Measurements from ENCODE around the gene CXCR2.

CXCR2 gene

DNA sequence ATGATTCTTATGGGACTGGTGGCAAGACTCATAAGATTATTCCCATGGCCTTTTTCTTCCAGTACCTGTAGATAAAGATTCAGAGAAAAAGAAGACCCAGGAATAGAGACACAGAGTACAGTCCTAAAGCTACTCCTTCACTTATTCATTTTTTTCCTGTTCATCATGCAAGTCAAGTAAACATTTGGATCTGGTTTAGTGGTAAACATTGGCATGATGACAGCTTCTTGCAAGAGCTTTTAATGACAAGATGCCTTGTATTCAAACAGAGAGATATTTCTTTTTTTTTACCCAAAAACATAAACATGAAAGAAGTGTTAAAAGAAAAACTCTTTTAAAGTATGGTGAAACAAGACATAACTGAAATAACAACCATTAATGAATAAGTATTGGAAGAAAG is 20.2 kb downstream of the CXCR2 start:
- DNase-seq (ENCODE audit: low spot score) (no peak), ATAC-seq (ENCODE audit: low read depth) (no peak)
- H3K27me3 ChIP-seq (ENCODE audit: insufficient read depth, poor library complexity, severe bottlenecking): no peaks in the 10 kb centered on the region
- H3K36me3 ChIP-seq (ENCODE audit: low read depth): no peaks in the 10 kb centered on the region
- no peaks in the 10 kb centered on the region for H3K4me1 ChIP-seq (ENCODE audit: insufficient read depth, poor library complexity, severe bottlenecking)
- no peak overlapping the region for H3K4me3 ChIP-seq (ENCODE audit: severe bottlenecking)
- no peak overlapping the region for H3K27ac ChIP-seq (ENCODE audit: poor library complexity, severe bottlenecking)
- TF ChIP-seq CTCF (IDR thresholded peaks at IDR 0.05; ENCODE audit: poor library complexity, severe bottlenecking): no peak
- no peaks in the 10 kb centered on the region for H3K9me3 ChIP-seq (ENCODE audit: severe bottlenecking)

GRCh38 chr2:218149098-218149497 is 23.3 kb downstream of the CXCR2 start:
- H3K36me3 ChIP-seq (ENCODE audit: low read depth): no peaks in the 10 kb centered on the region
- no peaks in the 10 kb centered on the region for H3K27me3 ChIP-seq (ENCODE audit: insufficient read depth, poor library complexity, severe bottlenecking)
- no peak for TF ChIP-seq CTCF (IDR thresholded peaks at IDR 0.05; ENCODE audit: poor library complexity, severe bottlenecking)
- DNase-seq (ENCODE audit: low spot score) (no peak), ATAC-seq (ENCODE audit: low read depth) (no peak)
- no peak overlapping the region for H3K27ac ChIP-seq (ENCODE audit: poor library complexity, severe bottlenecking)
- no peaks in the 10 kb centered on the region for H3K9me3 ChIP-seq (ENCODE audit: severe bottlenecking)
- H3K4me1 ChIP-seq (ENCODE audit: insufficient read depth, poor library complexity, severe bottlenecking): peaks cover 14% of the 10 kb centered on the region
- no peak overlapping the region for H3K4me3 ChIP-seq (ENCODE audit: severe bottlenecking)

DNA sequence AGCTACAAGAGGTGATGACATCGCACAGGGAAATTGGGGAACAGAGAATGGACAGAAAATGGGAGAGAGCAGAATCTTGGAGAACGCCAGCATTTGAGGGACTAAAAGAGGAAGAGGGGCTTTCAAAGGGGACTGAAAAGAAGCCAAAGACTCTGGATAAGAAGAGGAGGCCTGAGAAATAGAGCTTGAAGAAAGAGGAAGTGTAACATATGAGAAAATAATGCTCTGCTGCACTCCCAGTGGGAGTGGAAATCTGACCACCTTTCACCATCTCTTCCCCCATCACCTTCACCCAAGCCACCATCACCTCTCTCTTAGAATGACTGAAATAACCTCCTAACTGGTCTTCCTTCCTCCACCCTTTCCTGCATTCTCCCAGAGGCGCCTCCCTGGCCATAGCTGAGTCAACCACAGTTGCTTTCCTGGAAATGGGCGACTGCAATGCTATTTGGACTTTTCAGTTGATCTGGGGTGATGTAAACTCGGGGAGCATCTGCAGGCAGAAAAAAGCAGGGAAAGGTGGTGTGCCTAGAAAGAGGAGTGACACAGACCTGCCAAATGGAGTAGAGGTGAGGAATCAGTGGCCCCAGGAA is 24.1 kb downstream of the CXCR2 start:
- no peak for DNase-seq (ENCODE audit: low spot score)
- ATAC-seq (ENCODE audit: low read depth): no peak
- no peaks in the 10 kb centered on the region for H3K27me3 ChIP-seq (ENCODE audit: insufficient read depth, poor library complexity, severe bottlenecking)

GRCh38 chr2:218152172-218152571 is 26.3 kb downstream of the CXCR2 start:
- Histone ChIP-seq H3K27ac (ENCODE audit: poor library complexity, severe bottlenecking) (peak overlapping the region; percentile 36), H3K9me3 (ENCODE audit: severe bottlenecking) (no peaks in the 10 kb centered on the region), H3K36me3 (ENCODE audit: low read depth) (no peaks in the 10 kb centered on the region), H3K4me1 (ENCODE audit: insufficient read depth, poor library complexity, severe bottlenecking) (peaks cover 14% of the 10 kb centered on the region), H3K4me3 (ENCODE audit: severe bottlenecking) (no peak overlapping the region), H3K27me3 (ENCODE audit: insufficient read depth, poor library complexity, severe bottlenecking) (no peaks in the 10 kb centered on the region)
- no peak for TF ChIP-seq CTCF (IDR thresholded peaks at IDR 0.05; ENCODE audit: poor library complexity, severe bottlenecking)
- DNase-seq (ENCODE audit: low spot score): no peak
- peak; percentile 57 for ATAC-seq (ENCODE audit: low read depth)

More for the DNA sequence above, 24.1 kb downstream of the CXCR2 start:
- Histone ChIP-seq H3K27ac (ENCODE audit: poor library complexity, severe bottlenecking) (no peak overlapping the region), H3K4me3 (ENCODE audit: severe bottlenecking) (no peak overlapping the region), H3K9me3 (ENCODE audit: severe bottlenecking) (no peaks in the 10 kb centered on the region), H3K4me1 (ENCODE audit: insufficient read depth, poor library complexity, severe bottlenecking) (peaks cover 14% of the 10 kb centered on the region), H3K36me3 (ENCODE audit: low read depth) (no peaks in the 10 kb centered on the region)
- TF ChIP-seq CTCF (IDR thresholded peaks at IDR 0.05; ENCODE audit: poor library complexity, severe bottlenecking): no peak

DNA sequence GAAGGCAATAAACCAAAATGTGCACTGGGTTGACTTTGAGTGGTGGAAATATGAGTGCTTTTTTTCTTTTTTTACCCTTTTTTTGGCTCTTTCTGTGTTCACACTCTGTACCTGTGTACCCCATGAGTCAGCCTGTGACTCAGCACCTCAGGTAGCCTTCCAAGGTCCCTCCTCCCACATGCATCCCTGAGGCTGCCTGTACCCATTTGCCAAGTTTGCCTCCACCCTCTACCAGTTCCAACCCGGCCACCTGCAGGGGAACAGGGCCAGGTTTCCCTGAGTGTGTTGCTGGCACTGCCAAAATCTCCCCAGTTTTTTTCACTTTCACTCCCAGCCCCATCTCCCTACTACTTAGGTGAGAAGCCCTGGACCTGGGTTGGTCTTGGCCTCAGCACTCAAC is 26.9 kb downstream of the CXCR2 start:
- no peaks in the 10 kb centered on the region for H3K36me3 ChIP-seq (ENCODE audit: low read depth)
- no peak overlapping the region for H3K4me3 ChIP-seq (ENCODE audit: severe bottlenecking)
- H3K9me3 ChIP-seq (ENCODE audit: severe bottlenecking): no peaks in the 10 kb centered on the region
- peak overlapping the region; percentile 36 for H3K27ac ChIP-seq (ENCODE audit: poor library complexity, severe bottlenecking)
- no peak for TF ChIP-seq CTCF (IDR thresholded peaks at IDR 0.05; ENCODE audit: poor library complexity, severe bottlenecking)
- H3K4me1 ChIP-seq (ENCODE audit: insufficient read depth, poor library complexity, severe bottlenecking): peaks cover 14% of the 10 kb centered on the region
- DNase-seq (ENCODE audit: low spot score): peak; percentile 86
- H3K27me3 ChIP-seq (ENCODE audit: insufficient read depth, poor library complexity, severe bottlenecking): no peaks in the 10 kb centered on the region
- peak; percentile 99 for ATAC-seq (ENCODE audit: low read depth)

All from RWPE2 (cell line).